ENCODE measurements around the gene SCARB1. TPM values are rescaled to one million over a fixed set of nuclear protein-coding genes. Genes with fewer than 3 reads are reported as not detected.

The SCARB1 gene
- total RNA-seq, 4 donors from 2014 or later: 33.7 to 252 (median 43.6) TPM

- no peak for DNase-seq
- Histone ChIP-seq H3K27me3 (no peaks in the 10 kb centered on the region), H3K4me1 (peaks cover 22 to 46% (median 35%) of the 10 kb centered on the region in 4 donors), H3K4me3 (no peak overlapping the region), H3K27ac (no peak overlapping the region), H3K9me3 (no peaks in the 10 kb centered on the region), H3K36me3 (no peaks in the 10 kb centered on the region)
- TF ChIP-seq CTCF (IDR thresholded peaks at IDR 0.05) (no peak), POLR2AphosphoS5 (IDR thresholded peaks at IDR 0.05) (no peak), EP300 (IDR thresholded peaks at IDR 0.05; ENCODE audit: low read depth) (no peak), POLR2A (IDR thresholded peaks at IDR 0.05) (no peak)
- in situ Hi-C loops (cut with MboI; ENCODE audit: low pct_ligation_motif_present in 1 of 4, low pct_unique_long_range_greater_than_20kb in 1 of 4, low sequenced_read_pairs in 3 of 4) (loop anchor here in 3 of 4 donors (25.0 kb wide), 5 partner anchors 163 to 413 kb away; no protein-coding TSS in a partner anchor), intact Hi-C loops (cut with DNase I; ENCODE audit: low total_unique reads) (loop anchor here (5.0 kb wide), 1 partner anchor 183 kb away; the partner anchor contains the start of gene NCOR2)
- WGBS, 2 donors (ENCODE audit: low coverage in 1 of 2): 89% methylated on average over 10 of the region's 10 CpGs; no CpG with 5 or more reads in 1 of the 2 donors
These were observed 113.5 kb downstream of the SCARB1 start for GRCh38 chr12:124750149-124750656.

- intact Hi-C loops (cut with DNase I; ENCODE audit: low total_unique reads): loop anchor here (5.0 kb wide), 1 partner anchor 182 kb away; the partner anchor contains the start of gene NCOR2
- no peak overlapping the region for H3K27ac ChIP-seq
- DNase-seq: no peak
- in situ Hi-C loops (cut with MboI; ENCODE audit: low pct_ligation_motif_present in 1 of 4, low pct_unique_long_range_greater_than_20kb in 1 of 4, low sequenced_read_pairs in 3 of 4): loop anchor here in 3 of 4 donors (25.0 kb wide), 5 partner anchors 162 to 412 kb away; no protein-coding TSS in a partner anchor
- H3K36me3 ChIP-seq: no peaks in the 10 kb centered on the region
- WGBS, 2 donors (ENCODE audit: low coverage in 1 of 2): 81 to 87% methylated on average over 3 to 9 of the region's 9 CpGs
- no peaks in the 10 kb centered on the region for H3K27me3 ChIP-seq
- TF ChIP-seq EP300 (IDR thresholded peaks at IDR 0.05; ENCODE audit: low read depth): no peak
- no peak for TF ChIP-seq CTCF (IDR thresholded peaks at IDR 0.05)
- TF ChIP-seq POLR2AphosphoS5 (IDR thresholded peaks at IDR 0.05): no peak
- no peak for TF ChIP-seq POLR2A (IDR thresholded peaks at IDR 0.05)
- H3K4me1 ChIP-seq: peaks cover 20 to 43% (median 32%) of the 10 kb centered on the region in 4 donors
- H3K9me3 ChIP-seq: no peaks in the 10 kb centered on the region
- no peak overlapping the region for H3K4me3 ChIP-seq
These were observed 113.9 kb downstream of the SCARB1 start for GRCh38 chr12:124749725-124750124.

DNA sequence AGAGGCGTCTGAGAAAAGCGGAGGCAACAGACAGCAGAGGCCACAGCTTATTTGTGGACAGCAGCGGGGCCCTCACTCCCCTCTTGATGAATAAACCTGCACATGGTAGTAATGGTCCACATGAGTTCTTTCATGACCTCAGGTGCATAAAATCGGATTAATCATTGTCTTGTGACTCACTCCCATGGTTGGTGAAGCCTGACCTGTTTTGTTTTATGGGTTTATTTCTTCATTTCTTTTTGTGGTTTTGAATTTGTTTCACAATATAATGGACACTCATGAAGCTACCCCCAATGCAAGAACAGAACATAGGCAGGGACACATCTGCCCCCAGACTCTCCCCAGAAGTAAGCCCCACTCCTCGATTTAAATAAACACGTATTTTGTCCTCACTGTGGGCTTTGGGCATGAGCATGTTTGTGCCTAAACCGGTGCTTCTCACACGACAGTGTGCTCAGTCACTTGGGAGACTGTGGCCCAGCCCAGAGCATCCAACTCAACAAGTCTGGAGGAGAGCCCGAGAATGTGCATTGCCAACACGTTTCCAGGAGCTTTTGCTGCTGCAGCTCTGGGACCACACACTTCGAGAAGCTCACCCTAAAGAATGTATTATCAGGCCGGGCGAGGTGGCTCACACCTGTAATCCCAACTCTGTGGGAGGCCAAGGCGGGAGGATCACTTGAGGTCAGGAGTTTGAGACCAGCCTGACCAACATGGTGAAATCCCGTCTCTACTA is 116.1 kb downstream of the SCARB1 start:
- no peaks in the 10 kb centered on the region for H3K36me3 ChIP-seq
- H3K9me3 ChIP-seq: no peaks in the 10 kb centered on the region
- 52 to 59% methylated on average over 2 to 15 of the region's 15 CpGs for WGBS, 2 donors (ENCODE audit: low coverage in 1 of 2)
- H3K4me1 ChIP-seq: peaks cover 16 to 32% (median 24%) of the 10 kb centered on the region in 4 donors
- intact Hi-C loops (cut with DNase I; ENCODE audit: low total_unique reads): no loop called here
- H3K27ac ChIP-seq: peak overlapping the region; percentile 79 to 90 (median 82)
- peak; percentile 42 for DNase-seq
- H3K4me3 ChIP-seq: no peak overlapping the region
- in situ Hi-C loops (cut with MboI; ENCODE audit: low pct_ligation_motif_present in 1 of 4, low pct_unique_long_range_greater_than_20kb in 1 of 4, low sequenced_read_pairs in 3 of 4): no loop called here
- TF ChIP-seq POLR2AphosphoS5 (IDR thresholded peaks at IDR 0.05) (peak; percentile 55 to 60 (median 60)), POLR2A (IDR thresholded peaks at IDR 0.05) (no peak), CTCF (IDR thresholded peaks at IDR 0.05) (no peak), EP300 (IDR thresholded peaks at IDR 0.05; ENCODE audit: low read depth) (no peak)
- H3K27me3 ChIP-seq: no peaks in the 10 kb centered on the region

GRCh38 chr12:124746649-124747425 is 116.8 kb downstream of the SCARB1 start:
- peaks cover 16 to 27% (median 24%) of the 10 kb centered on the region in 4 donors for H3K4me1 ChIP-seq
- H3K27me3 ChIP-seq: no peaks in the 10 kb centered on the region
- 63% methylated on average over 10 of the region's 10 CpGs; no CpG with 5 or more reads in 1 of the 2 donors for WGBS, 2 donors (ENCODE audit: low coverage in 1 of 2)
- intact Hi-C loops (cut with DNase I; ENCODE audit: low total_unique reads) (no loop called here), in situ Hi-C loops (cut with MboI; ENCODE audit: low pct_ligation_motif_present in 1 of 4, low pct_unique_long_range_greater_than_20kb in 1 of 4, low sequenced_read_pairs in 3 of 4) (no loop called here)
- no peak overlapping the region for H3K4me3 ChIP-seq
- TF ChIP-seq CTCF (IDR thresholded peaks at IDR 0.05): no peak
- TF ChIP-seq POLR2A (IDR thresholded peaks at IDR 0.05): no peak
- no peak for TF ChIP-seq EP300 (IDR thresholded peaks at IDR 0.05; ENCODE audit: low read depth)
- no peak for TF ChIP-seq POLR2AphosphoS5 (IDR thresholded peaks at IDR 0.05)
- no peaks in the 10 kb centered on the region for H3K36me3 ChIP-seq
- no peaks in the 10 kb centered on the region for H3K9me3 ChIP-seq
- DNase-seq: no peak
- peak overlapping the region; percentile 79 to 90 (median 82) for H3K27ac ChIP-seq
